GM13977 (cell line): ENCODE measurements around the gene INPP4A.

Experiments
- DNase-seq: peaks from one replicate; pipeline ENCODE4 v3.0.0; 2012; ENCODE audit warnings: low spot score
- in situ Hi-C: fragments of 300-500 bp; cut with MboI; formaldehyde crosslinking; loops from one replicate; pipeline ENCODE4 v1.12.0; 2022; ENCODE audit warnings: low sequenced_read_pairs, low pct_unique_long_range_greater_than_20kb, mixed read lengths, inconsistent platforms; ENCODE audit not compliant: unreplicated experiment
- TF ChIP-seq, protein P1 (sequence below): IDR thresholded peaks from 2 replicates; pipeline ENCODE4 v1.5.1; 2012; ENCODE audit warnings: mild to moderate bottlenecking, control low read depth; ENCODE audit not compliant: insufficient read depth; ENCODE audit errors: extremely low read depth, missing control alignments

The INPP4A gene

DNA sequence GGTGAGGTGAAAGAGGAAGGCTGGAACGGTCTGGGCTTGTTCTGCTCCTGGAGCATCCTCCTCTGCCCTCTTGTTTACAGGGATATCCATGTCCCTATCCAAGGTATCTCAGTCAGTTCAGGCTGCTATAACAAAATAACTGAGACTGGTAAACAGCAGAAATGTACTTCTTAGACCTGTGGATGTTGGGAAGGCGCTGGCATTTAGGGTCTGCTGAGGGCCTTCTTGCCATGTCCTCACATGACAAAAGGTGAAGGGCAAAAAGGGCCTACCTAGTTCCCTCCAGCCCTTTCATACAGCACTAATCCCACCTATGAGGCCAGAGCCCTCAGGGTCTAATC lies 65.6 kb downstream of the INPP4A start:
- TF ChIP-seq, protein P1, sequence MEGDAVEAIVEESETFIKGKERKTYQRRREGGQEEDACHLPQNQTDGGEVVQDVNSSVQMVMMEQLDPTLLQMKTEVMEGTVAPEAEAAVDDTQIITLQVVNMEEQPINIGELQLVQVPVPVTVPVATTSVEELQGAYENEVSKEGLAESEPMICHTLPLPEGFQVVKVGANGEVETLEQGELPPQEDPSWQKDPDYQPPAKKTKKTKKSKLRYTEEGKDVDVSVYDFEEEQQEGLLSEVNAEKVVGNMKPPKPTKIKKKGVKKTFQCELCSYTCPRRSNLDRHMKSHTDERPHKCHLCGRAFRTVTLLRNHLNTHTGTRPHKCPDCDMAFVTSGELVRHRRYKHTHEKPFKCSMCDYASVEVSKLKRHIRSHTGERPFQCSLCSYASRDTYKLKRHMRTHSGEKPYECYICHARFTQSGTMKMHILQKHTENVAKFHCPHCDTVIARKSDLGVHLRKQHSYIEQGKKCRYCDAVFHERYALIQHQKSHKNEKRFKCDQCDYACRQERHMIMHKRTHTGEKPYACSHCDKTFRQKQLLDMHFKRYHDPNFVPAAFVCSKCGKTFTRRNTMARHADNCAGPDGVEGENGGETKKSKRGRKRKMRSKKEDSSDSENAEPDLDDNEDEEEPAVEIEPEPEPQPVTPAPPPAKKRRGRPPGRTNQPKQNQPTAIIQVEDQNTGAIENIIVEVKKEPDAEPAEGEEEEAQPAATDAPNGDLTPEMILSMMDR = no peak

DNA sequence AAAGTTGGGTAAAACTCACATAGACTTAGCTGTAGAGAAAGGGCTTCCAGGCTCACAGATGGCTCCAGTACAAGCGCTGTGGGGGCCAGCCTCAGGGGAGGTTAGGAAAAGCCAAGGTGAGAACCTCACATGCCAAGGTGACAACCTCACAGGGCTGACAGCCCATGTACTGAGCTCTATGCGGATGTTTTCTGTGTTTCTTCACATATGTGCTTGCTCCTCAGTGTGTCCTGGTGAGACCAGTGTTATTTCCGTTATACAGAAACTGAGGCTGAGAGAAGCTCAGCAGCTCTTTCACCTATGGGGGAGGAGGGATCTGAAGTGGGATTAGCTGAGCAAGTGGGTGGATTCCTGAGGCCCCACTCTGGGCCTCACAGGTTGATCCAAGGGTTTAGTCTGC lies 67.3 kb downstream of the INPP4A start:
- TF ChIP-seq, protein P1 = no peak
- in situ Hi-C loops = loop anchor here (10.0 kb wide), 1 partner anchor 97 kb away; no protein-coding TSS in a partner anchor
- no peak for DNase-seq

More for the DNA sequence above, 65.6 kb downstream of the INPP4A start:
- in situ Hi-C loops = loop anchor here (10.0 kb wide), 1 partner anchor 95 kb away; no protein-coding TSS in a partner anchor
- no peak for DNase-seq

DNA sequence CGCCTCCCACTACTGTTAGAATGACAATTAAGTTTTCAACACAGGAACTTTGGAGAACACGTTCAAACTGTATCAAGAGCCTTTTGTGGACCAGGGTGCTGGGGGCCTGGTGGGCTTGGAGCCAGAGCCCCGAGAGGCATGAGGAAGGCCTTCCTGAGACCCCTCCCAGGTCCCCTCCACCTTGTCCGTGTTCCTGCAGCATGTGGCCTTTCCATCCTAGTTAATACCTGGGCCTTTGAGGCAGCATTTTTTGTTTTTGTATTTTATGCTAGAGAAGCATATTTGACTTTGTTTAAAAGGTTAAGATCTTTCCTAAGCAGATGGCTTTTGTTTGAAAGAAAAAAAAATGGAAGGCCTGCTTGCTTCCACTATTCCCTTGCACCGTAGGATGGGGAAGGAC lies 68.0 kb downstream of the INPP4A start:
- TF ChIP-seq, protein P1 = no peak
- DNase-seq = no peak
- in situ Hi-C loops = loop anchor here (10.0 kb wide), 1 partner anchor 98 kb away; no protein-coding TSS in a partner anchor

DNA sequence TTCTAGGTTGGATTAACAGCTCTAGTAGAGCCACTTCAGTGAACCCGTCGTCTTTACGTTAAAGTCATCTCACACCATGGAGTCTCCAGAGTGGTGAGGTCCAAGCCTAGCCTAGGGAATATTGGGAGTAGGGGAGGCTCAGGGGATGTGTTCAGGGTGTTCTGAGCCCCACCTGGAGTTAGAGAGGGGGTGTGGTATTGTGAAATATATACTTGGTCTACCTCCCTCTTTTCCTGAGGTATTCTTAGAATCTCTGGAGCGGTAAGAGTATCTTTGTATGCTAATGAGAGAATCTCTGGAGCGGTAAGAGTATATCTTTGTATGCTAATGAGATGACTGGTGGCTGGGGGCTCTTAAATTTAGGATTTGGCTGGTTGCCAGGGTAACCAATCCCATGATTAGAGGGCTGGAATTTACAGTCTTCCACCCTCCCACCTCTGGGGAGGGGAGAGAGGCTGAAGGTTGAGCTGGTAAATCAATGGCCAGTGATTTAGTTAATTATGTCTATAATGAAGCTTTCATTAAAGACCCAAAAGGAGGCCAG lies 69.5 kb downstream of the INPP4A start:
- in situ Hi-C loops = loop anchor here (10.0 kb wide), 1 partner anchor 99 kb away; no protein-coding TSS in a partner anchor
- TF ChIP-seq, protein P1 = no peak
- DNase-seq = no peak

DNA sequence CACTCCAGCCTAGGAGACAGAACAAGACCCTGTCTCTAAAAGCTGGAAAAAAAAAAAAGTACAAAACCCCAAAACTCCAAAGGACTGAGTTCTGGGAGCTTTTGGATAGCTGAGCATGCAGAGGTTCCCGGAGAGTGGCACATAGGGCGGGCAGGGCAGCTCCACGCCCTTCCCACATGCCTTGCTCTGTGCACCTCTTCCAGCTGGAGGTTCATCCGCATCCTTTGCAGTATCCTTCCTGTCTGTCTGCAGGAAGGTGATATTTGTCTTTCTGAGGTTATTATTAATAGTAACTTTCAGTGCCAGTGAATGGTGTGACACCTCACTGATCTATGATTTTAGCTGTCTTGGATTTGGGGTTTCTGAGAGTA lies 70.2 kb downstream of the INPP4A start:
- DNase-seq = no peak
- in situ Hi-C loops = loop anchor here (10.0 kb wide), 1 partner anchor 100 kb away; no protein-coding TSS in a partner anchor
- TF ChIP-seq, protein P1 = no peak

DNA sequence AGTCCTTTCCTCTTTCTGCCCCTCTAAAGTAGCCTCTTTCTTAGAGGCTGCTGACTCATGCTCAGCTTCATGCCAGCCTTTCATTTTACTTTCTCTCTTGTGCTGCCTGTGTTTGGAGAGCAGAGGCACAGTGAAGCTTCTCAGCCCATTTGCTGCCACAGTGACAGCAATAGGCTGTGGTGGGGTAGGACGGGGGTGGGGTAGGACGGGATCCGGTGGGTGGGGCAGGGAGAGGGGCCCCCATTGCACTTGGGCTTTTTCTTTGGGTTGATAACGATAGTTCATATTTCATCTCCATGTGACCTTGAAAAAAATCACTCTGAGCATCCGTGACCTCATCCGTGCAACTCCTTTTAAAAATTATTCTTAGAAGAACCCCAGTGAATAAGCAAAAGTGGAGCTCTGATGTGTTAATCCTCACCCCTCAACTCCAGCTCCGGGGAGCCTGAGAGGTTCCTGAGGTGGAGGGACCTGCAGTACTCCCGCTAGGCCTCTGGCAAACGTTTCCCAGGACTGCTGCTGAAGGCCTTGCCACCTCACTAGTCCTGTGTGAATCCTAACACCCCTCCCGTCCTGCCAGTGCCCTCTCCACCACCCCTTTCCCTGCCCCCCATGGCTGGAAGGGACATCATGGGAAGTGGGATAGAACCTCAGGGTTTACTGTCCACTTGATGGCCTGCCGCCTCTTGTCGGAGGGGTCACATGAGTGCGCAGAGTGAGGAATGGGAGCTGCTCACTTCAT lies 70.8 kb downstream of the INPP4A start:
- in situ Hi-C loops = loop anchor here (10.0 kb wide), 1 partner anchor 101 kb away; no protein-coding TSS in a partner anchor
- peak; percentile 40 for DNase-seq
- TF ChIP-seq, protein P1 = no peak
